Thyroid gland (tissue), 4 donors: ENCODE data around the gene MISP3.

ENCODE experiments used
- POLR2A ChIP-seq, 2 donors: fragments of 450-650 bp; IDR thresholded peaks; one replicate each; pipeline ENCODE4 v1.6.1; 2017; ENCODE audit warnings: antibody characterized with exemption in 2 of 2, mild to moderate bottlenecking in 2 of 2, moderate library complexity in 1 of 2
- TF ChIP-seq, protein P1 (sequence below), 6 experiments: fragments of 200-600 bp in 3 of 6; fragments of 450-650 bp in 3 of 6; sonication (generic) in 3 of 6; IDR thresholded peaks; one replicate each; pipeline ENCODE4 v1.5.1; 2016 to 2019; ENCODE audit warnings: antibody characterized with exemption in 6 of 6, mild to moderate bottlenecking in 2 of 6, inconsistent platforms in 1 of 6, moderate library complexity in 1 of 6

DNA sequence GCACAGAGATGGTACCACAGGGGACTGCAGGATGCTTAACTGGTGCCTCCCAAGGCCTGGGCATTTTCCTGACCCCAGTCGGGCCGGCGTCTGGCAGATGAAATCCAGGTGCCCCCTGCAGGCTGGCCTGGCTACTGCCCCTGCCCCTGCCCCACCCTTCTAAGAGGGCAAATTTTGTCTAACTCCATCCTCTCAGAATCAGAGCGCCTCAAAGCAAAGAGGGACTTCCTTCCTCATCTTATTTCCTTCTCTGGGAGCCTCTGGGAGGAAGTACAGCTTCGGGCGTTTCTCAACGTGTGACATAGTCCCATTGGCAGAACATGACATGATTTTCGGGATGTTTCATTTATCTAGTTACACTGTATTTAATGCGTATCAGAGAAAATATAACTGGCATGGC, 42.3 kb downstream of the MISP3 start:
- TF ChIP-seq, protein P1, sequence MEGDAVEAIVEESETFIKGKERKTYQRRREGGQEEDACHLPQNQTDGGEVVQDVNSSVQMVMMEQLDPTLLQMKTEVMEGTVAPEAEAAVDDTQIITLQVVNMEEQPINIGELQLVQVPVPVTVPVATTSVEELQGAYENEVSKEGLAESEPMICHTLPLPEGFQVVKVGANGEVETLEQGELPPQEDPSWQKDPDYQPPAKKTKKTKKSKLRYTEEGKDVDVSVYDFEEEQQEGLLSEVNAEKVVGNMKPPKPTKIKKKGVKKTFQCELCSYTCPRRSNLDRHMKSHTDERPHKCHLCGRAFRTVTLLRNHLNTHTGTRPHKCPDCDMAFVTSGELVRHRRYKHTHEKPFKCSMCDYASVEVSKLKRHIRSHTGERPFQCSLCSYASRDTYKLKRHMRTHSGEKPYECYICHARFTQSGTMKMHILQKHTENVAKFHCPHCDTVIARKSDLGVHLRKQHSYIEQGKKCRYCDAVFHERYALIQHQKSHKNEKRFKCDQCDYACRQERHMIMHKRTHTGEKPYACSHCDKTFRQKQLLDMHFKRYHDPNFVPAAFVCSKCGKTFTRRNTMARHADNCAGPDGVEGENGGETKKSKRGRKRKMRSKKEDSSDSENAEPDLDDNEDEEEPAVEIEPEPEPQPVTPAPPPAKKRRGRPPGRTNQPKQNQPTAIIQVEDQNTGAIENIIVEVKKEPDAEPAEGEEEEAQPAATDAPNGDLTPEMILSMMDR (IDR thresholded peaks at IDR 0.05) = peak in 4 of 6 experiments; percentile 15 to 41 (median 20)
- TF ChIP-seq POLR2A (IDR thresholded peaks at IDR 0.05) = no peak
